HG02610 (cell line): ENCODE measurements around the gene ERVK3-1.
"Not testable (repeated sequence)": the region's sequence is repeated elsewhere in the genome, so short reads cannot be mapped to it uniquely, and the experiment has no call there.

ENCODE experiments used
- ATAC-seq: cut with Tn5 transposase; IDR thresholded peaks from one replicate; pipeline ENCODE4 v1.9.1; 2021; ENCODE audit warnings: mild to moderate bottlenecking, moderate library complexity; ENCODE audit not compliant: unreplicated experiment

ERVK3-1 gene, protein sequence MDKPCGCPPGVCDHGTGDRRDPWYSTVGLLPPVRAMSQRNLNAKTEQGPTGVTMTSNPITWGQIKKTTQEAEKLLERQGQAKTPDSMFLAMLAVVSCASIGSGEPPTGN

GRCh38 chr19:58305065-58305931, at the start of gene ERVK3-1:
ERVK3-1 (plus strand) TSS chr19:58305377; CDS start chr19:58312169, 6,792 bp downstream.
- ATAC-seq = peak; percentile 97

DNA sequence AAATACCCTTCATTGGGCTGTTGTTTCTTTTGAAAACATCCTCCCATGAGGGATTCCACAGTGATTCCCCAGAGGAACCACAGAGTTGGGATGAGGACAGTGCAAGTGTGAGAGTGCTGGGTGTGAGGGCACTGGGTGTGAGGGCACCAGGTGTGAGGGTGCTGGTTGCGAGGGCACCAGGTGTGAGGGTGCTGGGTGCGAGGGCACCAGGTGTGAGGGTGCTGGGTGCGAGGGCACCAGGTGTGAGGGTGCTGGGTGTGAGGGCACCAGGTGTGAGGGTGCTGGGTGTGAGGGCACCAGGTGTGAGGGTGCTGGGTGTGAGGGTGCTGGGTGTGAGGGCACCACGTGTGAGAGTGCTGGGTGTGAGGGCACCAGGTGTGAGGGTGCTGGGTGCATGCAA, 46.9 kb upstream of the ERVK3-1 start:
- ATAC-seq = not testable (repeated sequence)

GRCh38 chr19:58261600-58261967, 43.6 kb upstream of the ERVK3-1 start:
- no peak for ATAC-seq

- no peak for ATAC-seq
Measured at GRCh38 chr19:58261968-58262921, 42.9 kb upstream of the ERVK3-1 start.

DNA sequence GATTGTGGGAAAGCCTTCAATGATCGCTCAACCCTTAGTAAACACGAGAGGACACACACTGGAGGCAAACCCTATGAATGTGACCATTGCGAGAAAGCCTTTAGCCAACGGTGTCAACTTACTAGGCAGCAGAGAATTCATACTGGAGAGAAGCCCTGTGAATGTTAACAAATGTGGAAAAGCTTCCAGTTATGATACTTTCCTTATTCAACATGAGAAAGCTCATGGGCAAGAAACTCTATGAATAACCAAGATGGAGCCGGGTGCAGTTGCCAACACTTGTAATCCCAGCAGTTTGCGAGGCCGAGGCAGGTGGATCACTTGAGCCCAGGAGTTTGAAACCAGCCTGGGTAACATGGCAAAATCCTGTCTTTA, 42.3 kb upstream of the ERVK3-1 start:
- ATAC-seq = no peak

DNA sequence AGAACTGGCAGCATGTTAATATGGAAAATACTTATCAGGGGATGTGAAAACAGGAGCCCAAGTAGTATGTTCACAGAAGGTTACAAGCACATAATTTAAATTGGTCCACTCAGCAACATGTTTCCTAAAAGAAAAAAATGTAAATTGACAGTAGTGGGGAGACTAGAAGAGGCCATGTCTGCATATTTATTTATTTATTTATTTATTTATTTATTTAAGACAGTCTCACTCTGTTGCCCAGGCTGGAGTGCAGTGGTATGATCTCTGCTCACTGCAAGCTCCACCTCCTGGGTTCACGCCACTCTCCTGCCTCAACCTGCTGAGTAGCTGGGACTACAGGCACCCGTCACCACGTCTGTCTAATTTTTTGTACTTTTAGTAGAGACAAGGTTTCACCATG, 40.1 kb upstream of the ERVK3-1 start:
- no peak for ATAC-seq

GRCh38 chr19:58268344-58268743, 36.8 kb upstream of the ERVK3-1 start:
- ATAC-seq = no peak

GRCh38 chr19:58274771-58275201, 30.4 kb upstream of the ERVK3-1 start:
- no peak for ATAC-seq

GRCh38 chr19:58275564-58275963, 29.6 kb upstream of the ERVK3-1 start:
- ATAC-seq = no peak

DNA sequence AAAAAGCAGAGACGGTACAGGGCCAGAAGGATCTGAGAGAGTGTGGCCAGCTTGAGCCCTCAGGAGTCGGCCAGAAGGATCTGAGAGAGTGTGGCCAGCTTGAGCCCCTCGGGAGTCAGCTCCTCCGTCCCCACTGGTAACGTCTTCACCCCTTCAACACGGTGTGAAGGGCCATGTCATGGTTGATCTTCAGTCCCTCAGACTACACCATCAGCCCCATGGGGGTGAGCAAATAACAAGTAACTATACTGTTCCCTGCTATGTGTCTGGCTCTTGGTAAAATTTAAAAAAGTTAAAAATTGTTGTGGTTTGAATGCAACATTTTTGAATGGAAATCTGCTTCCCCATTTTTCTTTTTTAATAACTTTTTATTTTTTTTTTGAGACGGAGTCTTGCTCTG, 28.0 kb upstream of the ERVK3-1 start:
- ATAC-seq = no peak

DNA sequence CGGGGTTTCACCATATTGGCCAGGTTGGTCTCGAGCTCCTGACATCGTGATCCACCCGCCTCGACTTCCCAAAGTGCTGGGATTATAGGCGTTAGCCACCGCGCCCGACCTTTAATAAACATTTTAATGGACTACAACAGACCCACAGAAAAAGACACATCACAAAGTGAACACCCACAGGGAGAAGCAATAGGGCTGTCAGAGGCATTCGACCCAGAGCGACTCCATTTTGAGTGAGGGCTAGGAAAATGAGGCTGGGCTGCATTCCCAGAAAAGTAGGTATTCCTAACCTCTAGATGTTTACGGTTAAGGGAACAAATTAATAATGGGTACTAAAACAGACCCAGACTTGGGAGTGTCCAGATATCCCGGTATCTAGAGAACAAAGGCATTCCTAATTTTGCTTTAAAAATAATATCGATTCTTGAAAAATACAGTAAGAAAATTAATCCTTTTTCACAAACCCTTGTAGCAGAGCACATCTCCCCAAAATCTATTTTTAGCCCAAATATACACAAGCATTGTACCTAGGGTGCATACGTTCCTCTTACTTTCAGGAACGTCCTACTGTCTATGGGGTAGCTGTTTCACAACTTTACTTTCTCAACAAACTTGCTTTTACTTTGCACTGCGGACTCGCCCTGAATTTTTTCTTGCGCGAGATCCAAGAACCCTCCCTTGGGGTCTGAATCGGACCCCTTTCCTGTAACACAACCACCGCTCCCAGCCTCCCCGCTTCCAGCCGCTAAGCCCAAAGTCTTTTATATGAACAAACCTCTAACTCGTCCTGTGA, 27.2 kb upstream of the ERVK3-1 start:
- ATAC-seq = no peak

GRCh38 chr19:58278541-58279041, 26.6 kb upstream of the ERVK3-1 start, which contains the start of gene ZNF8:
ZNF8 (plus strand) TSS chr19:58278955; CDS start chr19:58279082, 127 bp downstream.
- peak; percentile 95 for ATAC-seq

- ATAC-seq = peak; percentile 25
Measured at GRCh38 chr19:58279042-58279924, 25.9 kb upstream of the ERVK3-1 start.

GRCh38 chr19:58279925-58280316, 25.3 kb upstream of the ERVK3-1 start:
- ATAC-seq = no peak

DNA sequence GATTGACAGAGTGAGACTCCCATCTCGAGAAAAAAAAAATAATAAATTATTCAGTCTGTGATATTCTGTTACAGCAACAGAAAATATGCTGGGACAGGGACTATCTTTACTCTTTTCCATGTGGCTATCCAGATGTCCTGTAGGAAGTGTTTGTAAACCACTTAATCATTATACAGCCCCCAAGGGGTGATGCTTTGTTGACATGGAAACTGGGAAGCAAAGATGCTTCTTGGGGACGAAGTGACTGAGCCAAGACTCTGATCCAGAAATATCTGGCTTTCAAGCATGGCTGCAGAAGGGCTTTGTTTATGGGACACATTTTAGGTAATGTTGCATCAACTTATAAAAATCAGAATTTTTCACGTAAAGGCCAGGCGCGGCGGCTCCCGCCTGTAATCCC, 21.0 kb upstream of the ERVK3-1 start:
- no peak for ATAC-seq

DNA sequence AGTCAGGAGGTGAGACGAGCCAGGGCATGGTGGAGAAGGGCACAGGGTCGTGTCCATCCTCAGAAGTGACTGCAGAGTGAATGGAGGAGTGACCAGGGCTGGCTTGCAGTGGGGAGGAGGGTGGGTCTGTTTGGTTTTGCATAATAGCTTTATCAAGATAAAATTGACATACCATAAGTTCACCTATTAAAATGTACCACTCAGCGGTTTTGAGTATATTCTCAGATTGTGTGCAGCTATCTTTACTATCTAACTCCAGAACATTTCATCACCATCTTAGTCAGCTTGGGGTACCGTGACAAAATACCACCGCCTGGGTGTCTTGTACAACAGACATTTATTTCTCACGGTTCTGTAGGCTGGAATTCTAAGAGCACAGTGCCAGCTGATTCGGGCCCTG, 13.2 kb upstream of the ERVK3-1 start:
- ATAC-seq = no peak

DNA sequence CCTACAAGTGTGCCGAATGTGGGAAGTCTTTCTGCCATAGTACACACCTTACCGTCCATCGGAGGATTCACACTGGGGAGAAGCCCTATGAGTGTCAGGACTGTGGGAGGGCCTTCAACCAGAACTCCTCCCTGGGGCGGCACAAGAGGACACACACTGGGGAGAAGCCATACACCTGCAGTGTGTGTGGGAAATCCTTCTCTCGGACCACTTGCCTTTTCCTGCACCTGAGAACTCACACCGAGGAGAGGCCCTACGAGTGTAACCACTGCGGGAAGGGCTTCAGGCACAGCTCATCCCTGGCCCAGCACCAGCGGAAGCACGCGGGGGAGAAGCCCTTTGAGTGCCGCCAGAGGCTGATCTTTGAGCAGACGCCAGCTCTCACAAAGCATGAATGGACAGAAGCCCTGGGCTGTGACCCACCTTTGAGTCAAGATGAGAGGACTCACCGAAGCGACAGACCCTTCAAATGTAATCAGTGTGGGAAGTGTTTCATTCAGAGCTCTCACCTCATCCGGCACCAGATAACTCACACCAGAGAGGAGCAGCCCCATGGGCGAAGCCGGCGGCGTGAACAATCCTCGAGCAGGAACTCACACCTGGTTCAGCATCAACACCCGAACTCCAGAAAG, 10.3 kb upstream of the ERVK3-1 start:
- no peak for ATAC-seq

DNA sequence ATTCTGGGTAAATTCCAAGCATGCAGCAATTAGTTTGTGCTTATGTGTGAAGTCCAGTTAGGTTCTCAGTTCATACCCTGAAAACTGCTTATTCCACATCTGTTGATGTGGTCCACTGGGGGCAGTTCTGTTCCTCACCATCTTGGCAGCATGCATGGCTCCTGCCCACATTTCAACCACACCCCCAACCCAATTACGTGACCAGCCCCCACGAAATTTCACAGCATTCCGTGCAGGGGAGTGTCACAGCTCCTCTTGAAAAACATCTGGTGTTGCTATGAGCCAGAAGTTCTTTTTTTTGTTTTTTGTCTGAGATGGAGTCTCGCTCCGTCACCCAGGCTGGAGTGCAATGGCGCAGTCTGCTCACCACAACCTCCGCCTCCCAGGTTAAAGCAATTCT, 9.1 kb upstream of the ERVK3-1 start:
- no peak for ATAC-seq

DNA sequence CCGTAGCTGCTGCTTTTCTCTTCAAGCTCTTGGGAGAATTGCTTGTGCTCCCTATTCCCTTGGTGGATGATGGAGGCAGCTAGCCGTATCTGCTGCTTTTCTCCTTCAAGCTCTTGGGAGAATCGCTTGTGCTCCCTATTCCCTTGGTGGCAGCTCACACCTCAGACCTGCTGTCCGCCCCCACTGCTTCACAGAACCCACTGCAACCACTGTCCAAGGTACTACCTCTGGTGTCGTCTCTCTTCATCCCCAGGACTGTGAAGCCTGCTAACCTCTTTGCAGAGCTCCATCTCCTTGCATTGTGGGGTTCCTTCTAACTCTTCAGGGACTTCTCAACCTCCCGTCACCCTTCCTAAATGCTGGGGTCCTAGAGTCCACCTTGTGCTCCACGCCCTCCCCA, 4.6 kb upstream of the ERVK3-1 start:
- no peak for ATAC-seq
